K562 (cell line): ENCODE data around the gene CMIP. TPM values are rescaled to one million over a fixed set of nuclear protein-coding genes. Genes with fewer than 3 reads are reported as not detected.

Experiments
- ATF4 ChIP-seq: fragments of 450-650 bp; formaldehyde crosslinking; IDR thresholded peaks from 2 replicates; pipeline ENCODE4 v1.4.0; 2022; ENCODE audit warnings: mild to moderate bottlenecking, moderate library complexity
- DEAF1 ChIP-seq: fragments of 450-650 bp; formaldehyde crosslinking; IDR thresholded peaks from 2 replicates; pipeline ENCODE4 v1.4.0; 2020; ENCODE audit warnings: mild to moderate bottlenecking, moderate library complexity
- DMBX1 ChIP-seq: fragments of 250-450 bp; sonication (Bioruptor Pico); IDR thresholded peaks from 2 replicates; pipeline ENCODE4 v1.8.0; 2022; ENCODE audit warnings: inconsistent platforms, mild to moderate bottlenecking, moderate library complexity, borderline replicate concordance
- FOSL1 ChIP-seq: fragments of 200-800 bp; sonication (Bioruptor generic); conservative IDR thresholded peaks from 2 replicates; pipeline ENCODE4 v1.6.1; 2016; ENCODE audit warnings: missing genetic modification characterization, missing compliant biosample characterization
- GTF2B ChIP-seq: IDR thresholded peaks from 2 replicates; pipeline ENCODE4 v1.6.1; 2011; ENCODE audit not compliant: insufficient read length; ENCODE audit errors: extremely low read depth
- HDAC8 ChIP-seq: fragments of 450-650 bp; IDR thresholded peaks from 2 replicates; pipeline ENCODE4 v1.6.1; 2016; ENCODE audit warnings: mild to moderate bottlenecking, missing genetic modification characterization, moderate library complexity, missing compliant biosample characterization
- HMG20B ChIP-seq: fragments of 250-450 bp; sonication (Bioruptor Pico); IDR thresholded peaks from 2 replicates; pipeline ENCODE4 v1.5.0; 2021; ENCODE audit warnings: mild to moderate bottlenecking
- MXI1 ChIP-seq: IDR thresholded peaks from 2 replicates; pipeline ENCODE4 v1.6.1; 2011; ENCODE audit warnings: low read depth, mild to moderate bottlenecking, improper control_type of control experiment, low read length
- NBN ChIP-seq: fragments of 450-650 bp; IDR thresholded peaks from 2 replicates; pipeline ENCODE4 v1.6.1; 2016; ENCODE audit warnings: low read depth, mild to moderate bottlenecking
- PPARD ChIP-seq: fragments of 250-450 bp; sonication (Bioruptor Pico); IDR thresholded peaks from 2 replicates; pipeline ENCODE4 v1.8.0; 2022; ENCODE audit warnings: inconsistent platforms, mild to moderate bottlenecking, moderate library complexity
- RNF219 ChIP-seq: fragments of 250-450 bp; sonication (Bioruptor Pico); IDR thresholded peaks from 2 replicates; pipeline ENCODE4 v1.5.0; 2022; ENCODE audit warnings: mild to moderate bottlenecking
- SMARCC2 ChIP-seq: fragments of 450-650 bp; IDR thresholded peaks from 2 replicates; pipeline ENCODE4 v1.6.1; 2017; ENCODE audit warnings: antibody characterized with exemption, moderate library complexity, mild to moderate bottlenecking, low read depth
- TAF9B ChIP-seq: fragments of 450-650 bp; IDR thresholded peaks from 2 replicates; pipeline ENCODE4 v1.6.1; 2018; ENCODE audit warnings: mild to moderate bottlenecking; ENCODE audit not compliant: partially characterized antibody
- TCFL5 ChIP-seq: fragments of 250-450 bp; sonication (Bioruptor Pico); conservative IDR thresholded peaks from 2 replicates; pipeline ENCODE4 v1.6.1; 2021; ENCODE audit warnings: mild to moderate bottlenecking, moderate library complexity, matching md5 sums
- TFE3 ChIP-seq: fragments of 450-650 bp; formaldehyde crosslinking; IDR thresholded peaks from 2 replicates; pipeline ENCODE4 v1.4.0; 2020; ENCODE audit warnings: mild to moderate bottlenecking, mixed read lengths
- XRCC4 ChIP-seq: IDR thresholded peaks from one replicate; pipeline ENCODE4 v1.6.1; 2011; ENCODE audit not compliant: insufficient read depth, insufficient read length; ENCODE audit errors: extremely low read depth
- ZFP36 ChIP-seq: fragments of 150-350 bp; IDR thresholded peaks from 2 replicates; pipeline ENCODE4 v1.6.1; 2018; ENCODE audit warnings: low read length, low read depth; ENCODE audit not compliant: partially characterized antibody
- ZKSCAN3 ChIP-seq: fragments of 250-450 bp; sonication (Bioruptor Pico); IDR thresholded peaks from 2 replicates; pipeline ENCODE4 v1.4.0; 2020
- ZNF212 ChIP-seq: fragments of 450-650 bp; formaldehyde crosslinking; IDR thresholded peaks from 2 replicates; pipeline ENCODE4 v1.4.0; 2020; ENCODE audit warnings: mild to moderate bottlenecking
- ZNF507 ChIP-seq: conservative IDR thresholded peaks from 2 replicates; pipeline ENCODE4 v1.6.1; 2017; ENCODE audit warnings: missing genetic modification characterization, missing compliant biosample characterization
- ZNF75A ChIP-seq: fragments of 450-650 bp; formaldehyde crosslinking; IDR thresholded peaks from 2 replicates; pipeline ENCODE4 v1.4.0; 2020; ENCODE audit warnings: mild to moderate bottlenecking
- ZNF79 ChIP-seq: fragments of 250-450 bp; sonication (Bioruptor Pico); IDR thresholded peaks from 2 replicates; pipeline ENCODE4 v1.4.0; 2020; ENCODE audit warnings: low read depth, mild to moderate bottlenecking, moderate library complexity
- ZSCAN29 ChIP-seq: fragments of 450-650 bp; IDR thresholded peaks from 2 replicates; pipeline ENCODE4 v1.6.1; 2017
- polyA plus RNA-seq, 8 experiments: library from polyadenylated mRNA; depleted of rRNA in 4 of 8; stranded (reverse) in 5 of 8; unstranded in 3 of 8; fragments of >200 nt; fragmentation: Nextera tagmentation in 2 of 8; fragmentation: Illumina TruSeq in 1 of 8; extraction: Ambion mirVana in 2 of 8; extraction: Trizol in 1 of 8; gene quantifications; 2 replicates each; pipeline versions ENCODE4 v1.2.1 to v1.2.3, GENCODE V29; 2011 to 2014; ENCODE audit warnings: inconsistent platforms in 1 of 8, missing spikeins in 1 of 8
- total RNA-seq, 7 experiments: library from RNA; depleted of rRNA in 6 of 7; stranded (reverse); fragments of >200 nt in 6 of 7; fragmentation: Illumina TruSeq in 2 of 7; extraction: Trizol in 2 of 7; gene quantifications; 2 replicates each; pipeline versions ENCODE4 v1.2.1 to v1.2.3, GENCODE V29; 2011 to 2021; ENCODE audit warnings: low replicate concordance in 1 of 7

CMIP gene
- total and polyA plus RNA-seq, 9 of the 15 experiments (the other 6 are each of a cell fraction or from before 2014, with no cell fraction given), result 0.94 to 82.5 (median 10.3) TPM

- no peak for TF ChIP-seq TFE3
- no peak for TF ChIP-seq PPARD (CRISPR knock-in tag)
- TF ChIP-seq GTF2B, result no peak
- TF ChIP-seq ZFP36, result peak; percentile 47
- no peak for TF ChIP-seq XRCC4
- TF ChIP-seq TCFL5 (CRISPR knock-in tag), result 0 out of 2 replicates have a peak, but pooled peaks have one; percentile 48
- TF ChIP-seq ATF4 (CRISPR knock-in tag), result peak; percentile 72
- peak; percentile 57; the same call in 1 of the 2 replicates for TF ChIP-seq FOSL1
- no peak for TF ChIP-seq HMG20B
- TF ChIP-seq RNF219 (CRISPR knock-in tag), result no peak
- TF ChIP-seq ZNF507 (tag), result no peak
- 0 out of 2 replicates have a peak, but pooled peaks have one; percentile 9 for TF ChIP-seq ZNF212 (CRISPR knock-in tag)
- TF ChIP-seq SMARCC2, result peak; percentile 71
- no peak for TF ChIP-seq ZKSCAN3 (CRISPR knock-in tag)
- no peak for TF ChIP-seq MXI1
- no peak for TF ChIP-seq HDAC8 (tag)
- peak; percentile 89 for TF ChIP-seq DMBX1
- no peak for TF ChIP-seq TAF9B
- TF ChIP-seq DEAF1 (CRISPR knock-in tag), result peak; percentile 44; the same call in 1 of the 2 replicates
- TF ChIP-seq ZNF75A, result no peak
- TF ChIP-seq NBN, result peak; percentile 64; the same call in 1 of the 2 replicates
- TF ChIP-seq ZSCAN29, result no peak
- no peak for TF ChIP-seq ZNF79 (CRISPR knock-in tag)
Measured at GRCh38 chr16:81481207-81481821, 36.7 kb downstream of the CMIP start (continued).
